ENCODE measurements around the gene PLK2.

The PLK2 gene

DNA sequence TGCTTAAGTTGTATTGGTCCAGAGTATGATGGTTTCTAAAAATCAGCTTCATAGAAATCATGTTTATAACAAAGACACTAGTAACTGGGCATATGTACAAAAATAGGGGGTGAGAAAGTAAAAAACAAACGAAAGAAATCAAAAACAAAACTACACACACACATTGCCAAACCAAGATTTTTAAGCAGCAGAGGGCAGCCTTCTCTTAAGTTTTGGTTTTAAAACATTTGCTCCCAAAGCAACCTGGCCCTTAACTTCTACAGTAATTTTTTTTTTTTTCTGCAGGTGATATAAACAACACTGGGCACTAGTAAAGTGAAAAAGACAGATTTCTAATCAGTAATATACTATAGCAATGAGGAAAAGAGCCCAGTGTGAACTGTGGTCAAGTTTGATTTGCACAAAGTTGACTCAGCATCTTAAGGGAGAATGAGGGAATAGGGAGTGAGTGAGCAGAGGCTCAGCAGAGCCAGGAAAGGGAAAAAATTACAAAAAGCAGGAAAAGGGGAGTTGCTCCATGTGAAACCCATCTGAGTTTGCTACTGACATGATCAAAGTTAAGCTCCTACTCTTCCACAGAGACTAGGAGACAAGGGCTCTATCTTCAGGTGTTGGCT is 18.0 kb upstream of the PLK2 start:
- DNase-seq = no peak

DNA sequence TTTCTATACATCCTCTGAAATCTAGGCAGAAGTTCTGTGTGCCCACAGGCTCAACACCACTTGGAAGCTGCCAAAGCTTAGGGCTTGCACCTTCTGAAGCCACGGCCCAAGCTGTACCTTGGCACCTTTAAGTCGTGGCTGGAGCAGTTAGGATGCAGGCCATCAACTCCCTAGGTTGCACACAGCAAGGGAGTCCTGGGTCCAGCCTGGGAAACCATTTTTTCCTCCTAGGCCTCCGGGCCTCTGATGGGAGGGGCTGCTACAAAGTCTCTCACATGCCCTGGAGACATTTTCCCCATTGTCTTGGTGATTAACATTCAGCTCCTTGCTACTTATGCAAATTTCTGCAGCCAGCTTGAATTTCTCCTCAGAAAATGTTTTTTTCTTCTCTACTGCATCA is 15.5 kb upstream of the PLK2 start:
- no peak for DNase-seq

DNA sequence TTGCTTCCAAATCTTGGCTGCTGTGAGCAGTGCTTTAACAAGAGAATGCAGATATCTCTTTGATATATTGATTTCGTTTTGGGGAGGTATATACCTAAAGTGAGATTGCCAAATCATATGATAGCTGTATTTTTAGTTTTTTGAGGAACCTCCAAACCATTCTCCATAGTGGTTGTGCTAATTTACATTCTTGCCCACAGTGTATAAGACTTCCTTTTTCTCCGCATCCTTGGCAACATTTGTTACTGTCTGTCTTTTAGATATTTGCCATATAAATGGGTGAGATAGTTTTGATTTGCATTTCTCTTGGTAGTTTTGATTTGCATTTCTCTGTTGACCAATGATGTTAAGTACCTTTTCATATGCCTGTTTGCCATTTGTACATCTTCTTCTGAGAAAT is 10.0 kb upstream of the PLK2 start:
- DNase-seq = no peak

DNA sequence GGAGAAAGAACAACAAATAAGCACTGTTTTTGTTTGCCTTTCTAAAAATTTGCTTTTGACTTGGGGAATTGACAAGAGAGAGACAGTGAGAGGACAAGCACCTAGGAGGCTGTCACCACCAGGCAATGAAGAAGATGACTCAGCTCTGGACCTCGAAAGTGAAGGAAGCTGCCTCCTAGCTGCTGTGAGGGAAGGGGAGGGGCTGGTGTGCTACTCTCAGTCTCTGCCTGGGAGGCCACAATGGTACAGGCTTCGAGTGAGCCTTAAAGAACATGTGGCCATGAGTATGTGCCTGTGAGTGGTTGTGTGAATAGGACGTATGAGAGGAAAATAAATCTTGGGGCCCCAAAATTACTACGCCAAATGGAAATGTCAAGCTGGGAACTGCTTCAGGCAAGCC is 7.1 kb upstream of the PLK2 start:
- no peak for DNase-seq

DNA sequence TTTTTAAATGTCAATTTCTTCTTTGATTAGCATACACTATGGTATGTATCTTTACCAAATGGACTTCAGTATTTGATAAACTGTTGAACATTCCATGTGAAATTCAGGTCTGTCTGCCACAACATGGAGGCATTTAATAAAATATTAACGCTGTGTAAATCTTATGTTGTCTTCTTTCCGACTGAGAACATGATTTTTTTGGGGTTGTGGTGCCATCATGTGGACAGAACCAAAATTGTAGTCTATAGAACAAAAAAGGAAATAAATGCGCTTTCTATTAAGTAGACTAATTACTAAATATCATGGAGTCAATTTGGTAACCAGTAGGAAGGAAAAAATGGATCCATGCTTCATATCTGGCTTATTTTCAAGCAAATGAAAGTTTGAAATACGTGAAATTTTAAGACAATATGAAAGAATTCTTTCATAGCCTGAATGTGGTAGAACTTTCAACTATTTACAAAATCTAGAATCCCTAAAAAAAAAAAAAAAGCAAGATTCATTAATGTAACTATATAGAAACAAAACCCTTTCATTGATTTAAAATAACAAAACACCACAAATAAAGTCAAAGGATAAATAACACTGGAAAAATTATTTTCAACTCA is 2.8 kb upstream of the PLK2 start:
- DNase-seq = peak; percentile 14

DNA sequence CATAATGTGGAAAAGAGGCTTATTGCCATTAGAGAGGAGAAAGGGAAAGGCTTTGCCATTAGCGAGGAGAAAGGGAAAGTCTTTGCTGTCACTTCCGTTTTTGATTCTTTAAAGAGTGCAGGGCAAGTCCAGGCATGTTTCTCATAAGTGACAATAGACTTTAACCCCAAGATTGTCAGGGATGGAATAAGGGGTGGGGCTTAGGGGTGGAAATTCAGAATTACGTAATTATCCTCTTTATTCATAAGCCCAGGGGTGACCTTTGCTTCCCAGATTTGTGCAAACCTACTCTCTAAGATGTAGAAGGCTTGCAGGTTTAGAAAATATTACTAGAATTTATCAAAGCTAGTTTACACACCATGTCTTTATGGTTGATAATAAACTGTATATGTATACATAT is 2.3 kb upstream of the PLK2 start:
- no peak for DNase-seq

DNA sequence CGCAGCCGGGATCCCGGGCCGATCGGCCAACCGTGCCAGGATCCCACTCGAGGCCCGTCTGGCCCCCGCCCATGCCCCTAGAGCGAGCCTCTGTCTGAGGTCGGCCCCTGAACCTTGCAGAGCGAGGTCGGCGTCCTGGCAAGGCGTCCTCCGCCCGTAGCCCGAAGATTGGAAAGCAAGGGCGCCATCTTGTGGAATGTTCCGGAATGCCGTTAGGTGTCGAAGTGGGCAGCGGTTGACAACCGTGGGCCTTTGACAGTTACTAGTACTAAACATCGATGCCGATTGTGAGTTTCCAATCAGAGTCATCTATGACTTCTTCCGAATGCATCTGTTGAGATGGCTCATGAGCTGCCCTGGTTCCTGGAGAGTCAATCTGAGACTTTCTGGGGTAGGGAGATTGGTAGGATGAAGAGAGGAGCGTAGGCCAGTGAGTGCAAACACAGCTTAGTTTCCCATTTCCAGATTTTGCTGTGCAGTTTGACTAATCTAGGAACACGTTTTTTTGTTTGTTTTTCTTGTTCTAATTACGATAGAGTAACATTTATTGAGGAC is 923 bp upstream of the PLK2 start:
- peak; percentile 90 for DNase-seq

DNA sequence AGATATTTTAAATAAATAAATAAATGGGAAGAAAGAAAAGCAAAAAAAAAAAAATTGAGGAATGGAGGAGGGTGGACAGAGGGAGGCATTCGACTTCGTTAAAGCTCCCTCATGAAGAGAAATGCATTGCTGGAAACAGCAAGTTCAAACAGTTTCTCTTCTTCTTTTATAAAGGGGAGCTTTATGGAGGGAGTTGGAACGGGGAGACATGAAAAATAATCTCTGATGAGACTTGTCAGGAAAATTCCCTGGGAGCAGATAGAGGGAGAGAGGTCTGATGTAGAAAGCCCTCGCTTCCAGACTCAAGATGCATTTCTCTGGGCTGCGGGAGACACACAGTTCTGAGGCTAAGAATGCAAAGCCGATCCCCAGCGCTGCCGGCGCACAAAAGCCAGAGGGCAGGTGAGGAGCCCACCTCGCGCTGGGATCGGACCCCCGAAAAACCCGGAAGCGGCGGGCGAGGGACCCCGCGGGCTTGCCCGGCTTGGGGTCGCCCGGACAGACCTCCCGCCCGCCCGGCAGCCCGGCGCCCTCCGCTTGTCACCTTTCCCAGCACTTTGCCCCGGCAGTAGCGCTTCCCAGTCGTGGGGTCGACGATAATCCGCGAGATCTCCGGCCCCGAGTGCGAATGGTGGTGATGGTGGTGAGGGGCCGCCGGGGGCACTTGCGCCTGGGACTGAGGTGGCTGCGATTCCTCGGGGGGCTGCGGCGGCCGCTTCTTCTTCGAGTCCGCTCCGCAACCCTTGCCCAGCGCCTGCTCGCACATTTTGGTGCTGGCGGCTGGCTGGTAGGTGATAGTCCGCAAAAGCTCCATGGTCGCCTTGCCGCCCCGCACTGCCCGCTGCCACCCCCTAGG is 512 bp downstream of the PLK2 start:
- DNase-seq = no peak

DNA sequence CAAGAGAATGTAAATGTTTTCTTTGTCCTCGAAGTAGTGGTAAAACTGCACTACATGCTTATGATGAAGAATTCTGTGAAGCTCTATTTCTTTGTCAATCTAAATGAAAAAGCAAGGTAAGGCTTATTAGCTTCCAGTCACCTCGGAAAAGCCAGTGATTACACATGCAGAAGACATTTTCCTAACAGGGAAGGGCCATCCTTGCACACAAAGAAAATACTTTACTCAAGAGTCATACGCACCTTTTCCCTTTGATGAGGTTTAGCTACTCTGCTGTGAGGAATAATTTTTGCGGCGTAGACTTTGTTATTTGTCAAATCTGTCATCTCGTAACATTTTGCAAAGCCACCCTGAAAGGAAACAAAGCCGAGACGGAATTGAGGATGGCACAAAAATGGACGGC is 1.1 kb downstream of the PLK2 start:
- no peak for DNase-seq

DNA sequence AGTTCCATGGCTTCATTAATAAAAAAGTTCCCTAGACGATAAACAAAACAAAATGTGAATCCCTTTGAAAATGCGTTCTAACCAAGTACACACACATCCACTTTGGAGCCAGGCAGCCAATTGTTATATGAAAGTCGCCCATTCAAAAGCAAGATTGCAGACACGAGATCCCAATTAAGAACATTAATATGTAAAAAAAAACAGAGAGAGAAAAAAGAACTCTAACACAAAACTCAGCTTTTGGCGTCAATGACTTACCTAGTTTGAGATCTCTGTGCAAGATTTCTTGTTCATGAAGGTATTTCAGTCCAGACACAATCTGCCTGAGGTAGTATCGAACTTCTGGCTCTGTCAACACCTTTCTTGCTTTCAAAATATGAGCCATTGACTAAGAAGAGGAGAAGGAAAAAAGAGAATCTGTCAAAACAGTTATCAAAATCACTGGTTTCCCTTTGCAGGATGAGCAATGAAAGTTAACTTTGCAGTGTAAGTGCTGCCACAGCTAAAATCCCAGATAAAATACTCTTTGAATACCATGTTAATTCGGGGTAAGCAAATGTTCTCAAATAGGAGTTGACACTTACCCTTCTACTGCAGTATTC is 1.6 kb downstream of the PLK2 start:
- no peak for DNase-seq

DNA sequence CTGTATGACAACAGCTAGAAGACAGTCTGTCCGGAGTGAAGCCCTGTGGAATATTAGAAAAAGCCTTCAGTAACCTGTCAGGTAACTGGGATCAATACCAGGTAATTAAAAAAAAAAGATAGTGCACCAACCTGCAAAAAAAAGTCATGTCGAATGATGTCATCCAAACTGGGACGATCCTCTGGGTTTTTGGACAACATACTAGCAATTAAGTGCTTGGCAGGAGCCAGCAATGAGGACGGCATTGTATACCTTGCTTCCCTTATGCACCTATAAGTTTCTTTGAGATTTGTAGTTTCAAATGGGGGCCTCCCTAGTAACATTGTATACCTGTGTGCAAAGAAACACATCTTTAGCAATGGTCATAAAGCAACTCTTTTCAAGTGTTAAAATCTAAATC is 2.8 kb downstream of the PLK2 start:
- no peak for DNase-seq

DNA sequence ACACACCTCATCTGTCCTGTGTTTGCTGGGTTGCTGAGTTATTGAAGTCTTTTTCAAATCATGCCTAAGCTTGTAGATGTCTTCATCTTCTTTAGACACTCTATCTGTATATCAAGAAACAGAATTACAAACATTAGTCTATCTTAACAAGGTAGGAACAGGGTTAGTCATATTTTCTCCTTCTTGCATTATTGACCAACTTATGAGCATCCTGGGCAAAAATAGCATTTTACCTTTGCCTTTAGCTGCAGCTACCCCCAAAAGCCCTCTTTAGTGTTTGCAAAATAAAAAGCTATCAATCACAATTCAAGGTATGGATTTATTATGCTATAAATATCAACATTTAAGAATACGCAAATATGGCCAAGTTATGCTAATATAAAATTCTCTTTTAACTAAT is 3.4 kb downstream of the PLK2 start:
- no peak for DNase-seq

DNA sequence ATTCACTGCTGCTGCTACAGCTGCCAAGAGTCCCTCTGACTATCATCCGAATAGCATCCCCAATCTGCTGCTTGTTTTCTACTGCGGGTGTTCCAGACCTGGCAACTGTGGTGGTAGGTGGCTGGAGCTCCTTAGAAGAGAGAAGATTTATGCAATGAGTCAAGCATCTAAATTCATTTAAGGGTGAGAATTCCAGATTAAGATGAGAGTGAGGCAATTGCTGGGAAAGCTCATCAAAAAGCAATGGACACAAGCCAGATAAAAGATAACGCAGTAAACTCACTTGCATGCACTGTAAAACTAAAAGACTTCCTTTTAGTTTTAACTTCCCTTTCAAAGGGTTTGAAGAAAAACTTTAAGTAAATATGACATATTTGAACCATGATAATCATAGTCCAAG is 3.9 kb downstream of the PLK2 start:
- DNase-seq = no peak

DNA sequence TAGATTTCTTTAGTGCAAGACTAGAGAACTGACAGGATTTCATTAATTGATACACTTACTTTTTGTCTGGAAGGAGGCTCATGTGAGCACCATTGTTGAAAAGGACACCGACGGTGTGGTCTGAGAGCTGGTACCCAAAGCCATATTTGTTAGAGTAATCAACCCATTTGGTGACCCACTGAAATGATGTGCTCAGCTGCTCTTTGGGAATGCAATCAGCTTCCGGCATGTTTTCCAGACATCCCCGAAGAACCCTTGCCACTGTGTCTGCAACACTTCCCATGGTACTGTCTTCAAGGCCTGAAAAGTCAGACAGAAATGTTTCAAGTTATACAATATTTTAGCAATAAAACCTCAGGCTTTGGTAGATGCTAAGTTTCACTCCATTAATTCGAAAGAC is 4.4 kb downstream of the PLK2 start:
- DNase-seq = no peak

DNA sequence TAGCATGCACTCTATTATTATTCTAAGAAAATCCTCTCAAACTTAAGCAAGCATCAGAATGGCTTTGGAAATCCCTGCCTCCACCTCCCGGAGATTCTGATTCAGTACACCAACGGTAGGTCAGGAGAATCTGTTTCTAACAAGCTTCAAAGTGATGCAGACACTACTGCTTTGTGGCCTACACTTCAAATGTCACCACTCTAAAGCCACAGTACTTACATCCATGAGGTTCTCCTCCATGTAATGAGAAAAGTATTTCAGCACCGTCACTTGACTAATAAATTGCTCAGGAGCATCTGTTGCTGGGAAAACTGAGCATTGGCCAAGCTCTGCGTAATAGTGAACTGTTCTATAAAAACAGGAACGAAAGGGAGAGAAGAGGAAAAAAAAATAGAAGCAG is 4.8 kb downstream of the PLK2 start:
- no peak for DNase-seq

DNA sequence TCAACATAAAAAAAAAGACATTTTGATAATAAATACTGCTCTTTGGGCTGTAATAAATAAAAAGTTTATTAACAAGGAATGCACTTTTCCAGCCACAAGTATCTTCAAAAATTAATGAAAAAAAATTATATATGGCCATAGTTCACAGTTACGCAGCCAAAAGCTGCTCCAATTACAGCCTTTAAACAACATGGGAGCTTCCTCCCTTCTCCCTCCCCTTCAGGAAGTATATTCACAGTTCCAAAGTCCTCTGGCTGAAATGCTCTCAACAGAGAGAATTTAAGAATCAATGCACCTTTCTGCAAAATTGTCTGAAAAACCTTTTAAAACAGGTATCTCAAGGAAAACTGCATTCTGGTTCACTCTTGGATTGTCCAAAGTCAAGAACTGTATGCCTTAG is 5.9 kb downstream of the PLK2 start:
- DNase-seq = no peak

DNA sequence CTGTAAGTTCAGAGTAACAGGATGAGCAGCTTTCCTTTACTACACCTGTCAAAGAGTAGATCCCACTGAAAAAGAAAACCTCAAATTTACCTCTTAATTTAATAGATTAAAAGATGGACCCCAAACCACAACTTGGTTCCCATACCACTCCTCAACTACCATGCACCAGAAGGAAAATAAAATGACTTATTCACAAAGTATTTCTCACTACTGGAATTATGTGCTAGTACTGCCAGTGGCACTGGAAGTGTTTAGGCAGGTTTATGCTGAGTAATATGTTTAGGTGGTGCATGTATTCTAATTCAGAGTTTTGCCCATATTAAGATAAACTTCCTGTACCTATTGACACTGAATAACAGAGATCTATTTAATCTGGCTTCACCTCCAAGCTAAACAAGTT is 6.6 kb downstream of the PLK2 start:
- DNase-seq = no peak

DNA sequence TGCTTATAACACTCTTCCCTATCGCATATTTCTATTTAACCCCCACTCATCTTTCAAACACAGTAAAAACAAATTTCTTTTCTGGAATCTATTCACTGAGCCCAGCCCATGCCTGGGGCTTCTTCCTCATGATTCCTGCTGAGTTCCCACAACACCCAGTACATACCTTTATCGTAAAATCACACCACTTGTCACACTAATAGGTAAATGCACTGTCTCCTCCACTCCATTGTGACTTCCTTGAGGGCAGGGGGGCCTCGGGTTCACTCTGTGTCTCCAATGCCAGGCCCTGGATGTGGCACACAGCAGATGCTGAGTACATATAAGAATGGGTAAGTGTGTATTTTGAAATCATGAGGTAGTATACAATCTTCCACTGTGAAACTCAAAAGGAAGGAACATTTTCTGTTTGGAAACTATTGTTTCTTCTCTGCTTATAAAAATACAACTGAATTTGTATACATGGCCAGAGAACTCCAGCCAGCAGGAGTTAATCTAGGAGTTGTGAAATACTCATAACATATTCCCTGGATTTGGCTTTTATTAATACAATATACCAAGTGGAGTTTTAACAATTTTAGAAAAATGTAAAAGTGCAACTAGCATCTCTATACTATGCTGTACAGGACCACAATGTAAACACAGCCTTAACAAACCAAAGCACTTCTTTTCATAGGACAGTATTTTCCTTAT is 7.2 kb downstream of the PLK2 start:
- DNase-seq = no peak

DNA sequence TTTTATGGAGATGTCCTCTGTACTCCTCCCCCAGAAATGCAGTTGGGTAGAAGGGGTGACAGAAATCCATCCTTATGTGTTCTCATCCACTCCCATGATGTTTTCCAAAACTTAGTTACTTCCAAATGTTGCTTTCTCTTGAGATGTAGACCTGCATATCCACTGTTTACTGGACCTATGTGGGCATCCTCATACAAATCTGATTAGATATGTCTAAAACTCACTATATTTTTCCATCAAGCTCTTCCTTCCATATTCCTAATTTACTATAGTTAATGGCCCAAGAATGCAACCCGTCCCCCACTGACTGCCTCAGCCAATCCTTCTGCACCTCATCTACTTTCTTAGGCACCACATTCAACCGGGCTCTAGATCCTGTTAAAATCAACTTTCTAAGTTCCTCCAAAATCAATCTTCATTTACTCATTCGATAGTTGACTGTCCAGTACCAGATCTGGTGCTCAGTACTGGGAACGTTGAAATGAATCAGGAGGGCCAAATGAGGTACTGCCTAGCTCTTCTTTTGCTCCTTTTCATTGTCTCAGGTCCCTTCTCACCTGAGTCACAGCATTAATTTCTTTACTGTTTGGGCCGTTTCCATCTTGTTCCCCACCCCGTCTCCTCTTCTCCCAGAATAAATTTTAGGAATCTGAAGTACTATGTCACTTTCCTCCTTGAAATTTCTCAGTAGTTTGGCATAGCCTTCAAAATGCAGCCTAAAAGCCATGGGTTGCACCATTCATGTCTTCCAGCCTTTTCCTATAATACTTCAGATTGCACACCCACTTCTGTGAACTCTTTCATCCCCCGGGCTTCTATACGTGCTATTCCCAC is 7.9 kb downstream of the PLK2 start:
- no peak for DNase-seq

DNA sequence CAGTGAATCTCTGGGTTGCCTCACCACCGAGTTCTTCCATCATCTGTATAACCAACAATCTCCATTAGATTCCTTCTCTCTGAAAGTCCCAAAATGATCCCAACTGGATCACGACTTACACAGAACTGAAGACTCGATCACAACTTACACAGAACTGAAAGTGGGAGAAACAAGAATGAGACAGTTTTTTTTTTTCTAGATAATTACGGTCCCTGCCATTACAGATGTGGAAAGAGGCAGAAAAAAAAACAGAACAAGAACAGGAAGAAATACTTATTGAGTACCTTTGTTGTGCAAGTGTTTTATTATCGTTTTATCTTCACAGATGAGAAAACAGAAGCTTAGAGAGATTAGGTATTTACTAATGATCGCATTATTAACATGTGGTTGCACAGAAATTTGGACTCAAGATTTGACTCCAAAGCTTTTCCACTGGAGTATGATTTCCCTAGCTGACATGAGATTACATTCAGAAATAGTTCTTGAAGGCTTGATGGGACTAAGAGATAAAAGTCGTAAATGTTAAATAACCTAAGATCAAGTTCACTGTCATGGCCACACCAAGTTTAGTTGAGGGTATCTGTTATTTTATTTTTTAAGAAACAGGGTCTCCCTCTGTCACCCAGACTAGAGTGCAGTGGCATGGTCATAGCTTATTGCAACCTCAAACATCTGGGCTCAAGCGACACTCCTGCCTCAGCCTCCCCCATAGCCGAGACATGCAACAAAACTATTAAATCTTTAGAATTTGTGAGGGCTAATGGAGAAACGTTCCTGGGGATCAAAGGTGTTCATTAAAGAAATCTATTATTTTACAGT is 8.9 kb downstream of the PLK2 start:
- no peak for DNase-seq

DNA sequence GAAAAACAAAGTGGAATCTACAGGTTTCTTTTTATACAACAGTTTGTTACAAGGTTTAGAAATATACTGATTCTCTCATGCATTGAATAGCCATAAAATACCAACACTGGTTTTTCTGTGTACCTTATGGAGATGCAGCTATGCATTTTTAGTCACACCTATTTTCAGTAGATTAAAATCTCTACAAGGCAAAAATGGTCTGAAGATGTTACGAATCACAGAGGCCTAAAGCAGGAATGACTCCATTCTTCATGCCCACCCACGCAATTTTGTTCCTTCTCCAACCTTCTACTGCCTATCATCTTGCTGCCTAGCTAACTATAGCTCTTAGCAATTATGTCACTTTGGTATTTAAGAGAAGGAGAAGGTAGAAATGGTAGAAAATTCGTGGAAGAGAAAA is 9.9 kb downstream of the PLK2 start:
- no peak for DNase-seq

All from activated naive CD4-positive, alpha-beta T cell treated with anti-CD3 and anti-CD28 coated beads, Interleukin-2, amount 50 U/mL, for 16 hours (primary cell).